Activated CD4-positive, alpha-beta T cell treated with anti-CD3 and anti-CD28 coated beads for 36 hours (primary cell): ENCODE data around the gene ATN1. TPM values are rescaled to one million over a fixed set of nuclear protein-coding genes. Genes with fewer than 3 reads are reported as not detected.
A peak's percentile ranks its signal among the peaks of the same experiment; 100 is the strongest.

Source experiments
- ATAC-seq: fragments of 200-7000 bp; cut with Tn5 transposase; one replicate; pipeline ENCODE4 v1.10.0; 2021; ENCODE audit warnings: mild to moderate bottlenecking, moderate library complexity
- CTCF ChIA-PET: fragments of 350-600 bp; sonication (Branson Sonifier 250); formaldehyde crosslinking; loops from one replicate; lab custom pipeline; 2021; ENCODE audit warnings: antibody characterized with exemption; lab: Charles Lee
- POLR2A ChIA-PET: fragments of 350-600 bp; sonication (Branson Sonifier 250); formaldehyde crosslinking; loops from one replicate; lab custom pipeline; 2021; ENCODE audit warnings: antibody characterized with exemption, inconsistent platforms; lab: Charles Lee
- DNase-seq: peaks from one replicate; pipeline ENCODE4 v3.0.0-alpha.2; 2020
- H3K27ac Mint-ChIP-seq: one replicate; pipeline ENCODE4 v1.8.0; 2021; ENCODE audit warnings: mixed read lengths
- H3K27me3 Mint-ChIP-seq: one replicate; pipeline ENCODE4 v1.8.0; 2021; ENCODE audit warnings: mixed read lengths
- H3K36me3 Mint-ChIP-seq: one replicate; pipeline ENCODE4 v1.8.0; 2021; ENCODE audit warnings: low read depth, mixed read lengths
- H3K4me1 Mint-ChIP-seq: one replicate; pipeline ENCODE4 v1.8.0; 2021; ENCODE audit warnings: mixed read lengths
- H3K4me3 Mint-ChIP-seq: one replicate; pipeline ENCODE4 v1.8.0; 2021; ENCODE audit warnings: mild to moderate bottlenecking, moderate library complexity, mixed read lengths
- H3K9me3 Mint-ChIP-seq: one replicate; pipeline ENCODE4 v1.8.0; 2021; ENCODE audit warnings: low read depth, mixed read lengths
- intact Hi-C, 2 experiments: fragments of 100-400 bp; cut with DNase I in 1 of 2; cut with micrococcal nuclease in 1 of 2; formaldehyde crosslinking; loops; one replicate each; pipeline versions ENCODE4 v1.14.2 to v1.15.1; 2022 to 2024; cut with DNase I, micrococcal nuclease
- total RNA-seq, 2 experiments: library from RNA; stranded (reverse); gene quantifications; one replicate each; pipeline ENCODE4 v1.2.3, GENCODE V29; 2021

The ATN1 gene
- total RNA-seq, 2 experiments from 2014 or later: 32.2 to 32.4 TPM

GRCh38 chr12:6957151-6957701, 29.5 kb downstream of the ATN1 start:
- Mint-ChIP-seq H3K27me3 (no peaks in the 10 kb centered on the region), H3K36me3 (peaks cover 94% of the 10 kb centered on the region), H3K4me3 (peak overlapping the region; percentile 95), H3K9me3 (no peaks in the 10 kb centered on the region), H3K4me1 (peaks cover 81% of the 10 kb centered on the region), H3K27ac (peak overlapping the region; percentile 99)
- ChIA-PET CTCF (interaction anchor here (0.6 to 2.0 kb wide), 12 partner anchors 8 to 156 kb away, joined by 3 to 7 read pairs (median 4); partner anchors contain the start of genes C12orf57, RNU7-1 and USP5), POLR2A (interaction anchor here (0.6 to 8.1 kb wide), 2 partner anchors 12 to 75 kb away, joined by 5 to 142 read pairs; partner anchors contain the start of genes C12orf57 and RNU7-1)
- peak; percentile 36 for DNase-seq
- intact Hi-C loops: loop anchor here in 1 of 2 experiments (10.0 kb wide), 1 partner anchor 978 kb away; the partner anchor contains the start of gene SLC2A3
- ATAC-seq: no peak

DNA sequence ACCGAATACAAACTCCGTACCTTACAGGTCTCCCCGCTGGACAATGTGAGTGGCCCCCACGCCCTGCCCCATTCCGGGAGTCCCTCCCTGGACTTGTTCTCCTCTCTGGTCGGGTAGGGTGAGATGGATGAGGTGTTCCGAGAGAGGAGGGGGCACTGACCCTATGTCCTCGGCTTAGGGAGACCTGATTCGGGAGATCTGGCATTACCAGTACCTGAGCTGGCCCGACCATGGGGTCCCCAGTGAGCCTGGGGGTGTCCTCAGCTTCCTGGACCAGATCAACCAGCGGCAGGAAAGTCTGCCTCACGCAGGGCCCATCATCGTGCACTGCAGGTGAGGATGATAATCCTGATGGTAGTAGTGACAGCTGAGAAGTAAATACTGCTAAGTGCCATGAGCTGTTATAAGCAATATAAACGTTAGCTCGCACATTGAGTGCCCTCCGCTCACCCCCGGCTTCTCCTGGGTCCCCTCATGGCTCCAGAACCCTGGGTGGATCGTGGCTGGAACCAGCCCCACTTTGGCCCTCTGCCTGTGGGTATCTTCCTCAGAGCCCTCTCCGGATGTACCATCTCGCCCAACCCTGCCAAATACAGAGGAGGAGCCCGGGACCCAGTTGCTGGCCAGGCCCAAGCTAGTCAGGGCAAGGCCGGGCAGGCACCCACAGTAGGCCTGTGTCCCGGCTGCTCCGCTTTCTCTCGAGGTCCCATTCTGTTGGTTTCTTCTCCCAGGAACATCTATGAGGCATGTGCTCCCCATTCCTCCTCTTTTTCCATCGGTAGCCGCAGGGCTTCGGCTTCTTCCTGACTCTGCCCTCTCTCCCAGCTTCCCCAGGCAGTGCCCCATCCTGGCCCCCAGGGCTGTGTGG, 30.2 kb downstream of the ATN1 start:
- Mint-ChIP-seq H3K4me1 (peaks cover 88% of the 10 kb centered on the region), H3K9me3 (no peaks in the 10 kb centered on the region), H3K36me3 (peaks cover 87% of the 10 kb centered on the region), H3K27me3 (no peaks in the 10 kb centered on the region), H3K27ac (peak overlapping the region; percentile 99), H3K4me3 (peak overlapping the region; percentile 77)
- intact Hi-C loops: loop anchor here in 1 of 2 experiments (10.0 kb wide), 1 partner anchor 977 kb away; the partner anchor contains the start of gene SLC2A3
- ATAC-seq (no peak), DNase-seq (peak; percentile 52)
- ChIA-PET CTCF (interaction anchor here (0.5 to 9.4 kb wide), 13 partner anchors 10 to 231 kb away, joined by 3 to 237 read pairs (median 3); partner anchors contain the start of genes C12orf57, PEX5, PTPN6 and RNU7-1), POLR2A (interaction anchor here (8.1 kb wide), 1 partner anchor 12 kb away, joined by 142 read pairs; the partner anchor contains the start of genes C12orf57 and RNU7-1)

- POLR2A ChIA-PET: interaction anchor here (1.1 to 8.1 kb wide), 2 partner anchors 13 to 22 kb away, joined by 5 to 142 read pairs; partner anchors contain the start of genes C12orf57 and RNU7-1
- no peak for ATAC-seq
- peaks cover 80% of the 10 kb centered on the region for H3K36me3 Mint-ChIP-seq
- CTCF ChIA-PET: interaction anchor here (0.8 to 9.4 kb wide), 8 partner anchors 10 to 87 kb away, joined by 3 to 237 read pairs (median 4); partner anchors contain the start of genes C12orf57, PTPN6 and RNU7-1
- H3K4me1 Mint-ChIP-seq: peaks cover 89% of the 10 kb centered on the region
- H3K9me3 Mint-ChIP-seq: no peaks in the 10 kb centered on the region
- intact Hi-C loops: loop anchor here in 1 of 2 experiments (10.0 kb wide), 1 partner anchor 976 kb away; the partner anchor contains the start of gene SLC2A3
- peak; percentile 32 for DNase-seq
- H3K27me3 Mint-ChIP-seq: no peaks in the 10 kb centered on the region
- peak overlapping the region; percentile 99 for H3K27ac Mint-ChIP-seq
- H3K4me3 Mint-ChIP-seq: peak overlapping the region; percentile 77
Observed at GRCh38 chr12:6958609-6959057, 30.9 kb downstream of the ATN1 start.

DNA sequence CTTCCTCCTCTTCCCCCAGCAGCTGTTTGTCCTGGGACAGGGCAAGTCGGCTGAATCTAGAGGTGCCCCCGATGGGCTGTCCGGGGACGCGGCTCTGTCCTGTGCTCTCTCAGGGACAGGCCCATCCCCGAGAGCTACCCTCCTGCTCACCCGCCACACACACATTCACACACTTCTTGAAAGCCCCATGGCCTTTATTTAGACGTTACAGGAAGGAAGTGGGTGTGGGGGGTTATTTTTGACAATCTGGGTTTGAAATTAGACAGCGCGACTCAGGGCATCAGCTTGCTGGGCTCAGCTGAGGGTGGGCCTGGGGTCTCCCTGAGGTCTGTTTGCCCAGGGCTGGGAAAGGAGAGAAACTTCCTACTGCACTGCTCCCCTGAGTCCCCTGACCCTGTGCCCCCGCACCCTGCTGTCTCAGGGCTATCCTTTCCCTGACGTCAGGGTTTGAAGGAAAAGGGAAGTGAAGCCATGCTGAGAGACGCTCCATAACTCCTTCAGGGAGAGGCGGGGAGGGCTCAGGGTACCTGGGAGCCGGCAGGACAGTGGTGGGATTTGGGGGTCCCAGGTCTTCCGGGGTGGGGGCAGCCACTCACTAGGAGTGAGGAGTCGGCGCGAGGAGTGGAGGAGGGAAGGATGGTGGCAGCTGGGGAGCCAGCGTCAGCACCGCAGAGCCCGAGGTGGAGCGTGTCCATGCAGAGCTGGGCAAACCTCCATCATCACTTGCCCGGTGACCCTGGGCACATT, 31.5 kb downstream of the ATN1 start:
- ChIA-PET CTCF (interaction anchor here (0.8 to 9.4 kb wide), 6 partner anchors 9 to 84 kb away, joined by 3 to 237 read pairs (median 4); partner anchors contain the start of genes C12orf57, PTPN6 and RNU7-1), POLR2A (interaction anchor here (0.7 to 8.1 kb wide), 3 partner anchors 14 to 498 kb away, joined by 3 to 142 read pairs (median 5); partner anchors contain the start of genes C12orf57 and RNU7-1)
- peaks cover 74% of the 10 kb centered on the region for H3K36me3 Mint-ChIP-seq
- H3K4me1 Mint-ChIP-seq: peaks cover 88% of the 10 kb centered on the region
- no peaks in the 10 kb centered on the region for H3K27me3 Mint-ChIP-seq
- ATAC-seq: peak; percentile 51
- intact Hi-C loops: loop anchor here in 1 of 2 experiments (10.0 kb wide), 1 partner anchor 976 kb away; the partner anchor contains the start of gene SLC2A3
- DNase-seq: peak; percentile 82
- peak overlapping the region; percentile 99 for H3K27ac Mint-ChIP-seq
- no peaks in the 10 kb centered on the region for H3K9me3 Mint-ChIP-seq
- peak overlapping the region; percentile 77 for H3K4me3 Mint-ChIP-seq

DNA sequence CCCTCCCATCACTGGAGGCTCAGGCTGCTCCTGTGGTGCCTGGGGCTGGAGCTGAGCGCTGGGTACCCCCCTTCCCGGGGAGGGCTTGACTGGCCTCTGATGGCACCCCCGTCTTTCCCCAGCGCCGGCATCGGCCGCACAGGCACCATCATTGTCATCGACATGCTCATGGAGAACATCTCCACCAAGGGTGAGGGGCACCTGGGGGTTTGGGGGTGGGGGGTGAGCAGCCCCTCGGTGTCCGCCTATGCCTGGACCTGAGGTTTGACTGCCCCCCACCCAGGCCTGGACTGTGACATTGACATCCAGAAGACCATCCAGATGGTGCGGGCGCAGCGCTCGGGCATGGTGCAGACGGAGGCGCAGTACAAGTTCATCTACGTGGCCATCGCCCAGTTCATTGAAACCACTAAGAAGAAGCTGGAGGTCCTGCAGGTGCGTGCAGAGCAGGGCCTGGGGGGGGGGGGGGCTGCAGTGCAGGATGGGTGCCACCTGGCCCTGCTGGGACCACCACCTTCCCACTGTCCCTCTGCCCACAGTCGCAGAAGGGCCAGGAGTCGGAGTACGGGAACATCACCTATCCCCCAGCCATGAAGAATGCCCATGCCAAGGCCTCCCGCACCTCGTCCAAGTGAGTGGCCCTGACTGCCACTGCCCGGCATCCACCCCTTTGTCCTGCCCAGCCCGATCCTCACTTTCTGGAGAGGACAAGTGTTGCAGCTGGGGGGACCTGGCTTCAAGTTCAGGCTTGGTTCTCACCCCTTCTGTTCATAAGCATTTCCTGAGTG, 32.2 kb downstream of the ATN1 start:
- Mint-ChIP-seq H3K4me3 (peak overlapping the region; percentile 77), H3K36me3 (peaks cover 72% of the 10 kb centered on the region), H3K27me3 (no peaks in the 10 kb centered on the region), H3K27ac (peak overlapping the region; percentile 99), H3K9me3 (no peaks in the 10 kb centered on the region), H3K4me1 (peaks cover 88% of the 10 kb centered on the region)
- intact Hi-C loops: loop anchor here (5.0 to 10.0 kb wide), 2 partner anchors 88 to 975 kb away; partner anchors contain the start of genes SLC2A3 (in 1 of the 2) and SPSB2 (in 1 of the 2)
- ChIA-PET POLR2A (interaction anchor here (1.1 to 8.1 kb wide), 4 partner anchors 8 to 24 kb away, joined by 3 to 142 read pairs (median 8); partner anchors contain the start of genes C12orf57 and RNU7-1), CTCF (interaction anchor here (2.1 to 9.4 kb wide), 2 partner anchors 12 to 34 kb away, joined by 10 to 237 read pairs; partner anchors contain the start of genes C12orf57, PTPN6 and RNU7-1)
- ATAC-seq (no peak), DNase-seq (no peak)

GRCh38 chr12:6960593-6961277, 33.0 kb downstream of the ATN1 start:
- peaks cover 73% of the 10 kb centered on the region for H3K36me3 Mint-ChIP-seq
- ATAC-seq (peak; percentile 7), DNase-seq (peak; percentile 57)
- H3K4me1 Mint-ChIP-seq: peaks cover 89% of the 10 kb centered on the region
- no peaks in the 10 kb centered on the region for H3K9me3 Mint-ChIP-seq
- H3K27me3 Mint-ChIP-seq: no peaks in the 10 kb centered on the region
- H3K27ac Mint-ChIP-seq: peak overlapping the region; percentile 99
- intact Hi-C loops: loop anchor here (1.0 to 5.0 kb wide), 6 partner anchors 7 to 88 kb away; partner anchors contain the start of genes C12orf57 (in 2 of the 2), SPSB2 (in 2 of the 2), ATN1 (in 1 of the 2) and EMG1 (in 1 of the 2)
- CTCF ChIA-PET: interaction anchor here (1.2 to 9.4 kb wide), 6 partner anchors 13 to 302 kb away, joined by 3 to 237 read pairs (median 6); partner anchors contain the start of genes C12orf57, PTPN6 and RNU7-1
- POLR2A ChIA-PET: interaction anchor here (0.7 to 8.1 kb wide), 9 partner anchors 9 to 615 kb away, joined by 3 to 142 read pairs (median 3); partner anchors contain the start of genes C12orf57 and RNU7-1
- peak overlapping the region; percentile 77 for H3K4me3 Mint-ChIP-seq

DNA sequence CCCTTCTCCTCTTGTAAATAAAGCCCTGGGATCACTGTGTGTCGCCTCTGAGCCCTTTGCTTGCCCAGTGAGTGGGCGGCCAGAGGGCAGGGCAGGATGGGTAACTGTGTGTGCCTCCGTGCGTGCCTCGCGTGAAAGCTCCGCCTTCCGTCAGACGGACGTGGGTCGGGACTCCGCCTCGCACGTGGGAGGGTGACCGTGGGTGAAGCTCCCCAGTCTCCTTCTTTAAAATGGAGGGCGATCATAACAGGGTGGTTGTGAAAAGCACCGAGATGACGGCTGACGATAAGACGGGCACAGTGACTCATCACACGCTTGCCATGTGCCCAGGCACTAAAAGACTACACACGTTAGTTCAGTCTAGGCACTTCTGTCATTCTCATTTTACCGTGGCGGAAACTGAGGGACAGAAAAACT, 33.5 kb downstream of the ATN1 start:
- Mint-ChIP-seq H3K27me3 (no peaks in the 10 kb centered on the region), H3K27ac (peak overlapping the region; percentile 99), H3K4me3 (peak overlapping the region; percentile 77), H3K4me1 (peaks cover 89% of the 10 kb centered on the region), H3K36me3 (peaks cover 71% of the 10 kb centered on the region), H3K9me3 (no peaks in the 10 kb centered on the region)
- POLR2A ChIA-PET: interaction anchor here (0.7 to 8.1 kb wide), 10 partner anchors 9 to 615 kb away, joined by 3 to 142 read pairs (median 3); partner anchors contain the start of genes C12orf57, PTPN6 and RNU7-1
- DNase-seq (peak; percentile 95), ATAC-seq (peak; percentile 74)
- intact Hi-C loops: loop anchor here (1.0 to 5.0 kb wide), 6 partner anchors 8 to 89 kb away; partner anchors contain the start of genes C12orf57 (in 2 of the 2), SPSB2 (in 2 of the 2), ATN1 (in 1 of the 2) and EMG1 (in 1 of the 2)
- CTCF ChIA-PET: interaction anchor here (0.5 to 9.4 kb wide), 10 partner anchors 13 to 303 kb away, joined by 3 to 237 read pairs (median 4); partner anchors contain the start of genes C12orf57, PTPN6 and RNU7-1

GRCh38 chr12:6961695-6962284, 34.0 kb downstream of the ATN1 start:
- intact Hi-C loops: loop anchor here (1.0 to 5.0 kb wide), 6 partner anchors 8 to 89 kb away; partner anchors contain the start of genes C12orf57 (in 2 of the 2), SPSB2 (in 2 of the 2), ATN1 (in 1 of the 2) and EMG1 (in 1 of the 2)
- DNase-seq (peak; percentile 73), ATAC-seq (peak; percentile 39)
- CTCF ChIA-PET: interaction anchor here (0.5 to 9.4 kb wide), 12 partner anchors 14 to 303 kb away, joined by 3 to 237 read pairs (median 4); partner anchors contain the start of genes C12orf57, PTPN6 and RNU7-1
- POLR2A ChIA-PET: interaction anchor here (0.6 to 8.1 kb wide), 10 partner anchors 10 to 616 kb away, joined by 3 to 142 read pairs (median 3); partner anchors contain the start of genes C12orf57, PTPN6 and RNU7-1
- Mint-ChIP-seq H3K4me1 (peaks cover 86% of the 10 kb centered on the region), H3K27ac (peak overlapping the region; percentile 99), H3K27me3 (no peaks in the 10 kb centered on the region), H3K9me3 (no peaks in the 10 kb centered on the region), H3K4me3 (peak overlapping the region; percentile 77), H3K36me3 (peaks cover 70% of the 10 kb centered on the region)
